NCI-H526 treated with DMSO at 0.1 percent for 48 hours (cell line): ENCODE measurements around the gene LAMC1.

Experiments used
- DNase-seq: peaks from one replicate; lab custom pipeline; 2025; lab: John Stamatoyannopoulos, UW

The LAMC1 gene

DNA sequence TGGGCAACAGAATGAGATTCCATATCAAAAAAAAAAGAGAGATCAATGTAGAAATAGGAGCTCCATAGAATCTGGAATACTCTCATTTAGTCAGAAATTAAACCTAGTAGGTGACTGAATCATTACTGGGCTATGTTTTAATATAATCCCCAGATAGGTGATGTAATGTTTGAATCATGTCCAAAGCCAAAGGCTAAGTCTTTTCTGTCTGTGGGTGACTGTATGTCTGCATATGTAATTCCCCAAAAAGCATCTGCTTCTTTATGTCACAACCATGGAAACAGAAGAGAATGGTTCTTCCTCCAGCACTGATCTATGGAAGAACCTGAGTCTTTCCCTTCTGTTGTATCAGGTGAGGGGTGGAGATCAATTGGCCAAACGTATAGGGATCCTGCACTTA lies 168.6 kb downstream of the LAMC1 start:
- DNase-seq: no peak

DNA sequence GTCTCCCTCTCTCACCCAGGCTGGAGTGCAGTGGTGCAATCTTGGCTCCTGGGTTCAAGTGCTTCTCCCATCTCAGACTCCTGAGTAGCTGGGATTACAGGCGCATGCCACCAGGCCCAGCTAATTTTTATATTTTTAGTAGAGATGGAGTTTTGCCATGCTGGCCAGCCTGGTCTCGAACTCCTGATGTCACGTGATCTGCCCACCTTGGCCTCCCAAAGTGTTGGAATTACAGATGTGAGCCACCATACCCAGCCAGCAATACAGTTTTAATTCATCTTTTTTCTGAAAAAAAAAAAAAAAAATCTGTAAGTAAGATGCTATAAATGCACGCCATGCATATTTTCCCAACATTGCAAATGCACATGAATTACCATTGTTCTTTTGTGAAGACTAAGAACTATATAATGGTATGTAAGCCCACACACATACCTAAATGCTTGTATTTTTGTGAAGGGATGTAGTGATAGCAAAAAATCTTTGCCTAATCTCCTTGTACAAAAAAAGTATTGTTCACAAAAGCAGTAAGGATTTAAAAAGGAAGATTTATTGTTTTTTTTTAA lies 170.8 kb downstream of the LAMC1 start:
- DNase-seq: no peak

DNA sequence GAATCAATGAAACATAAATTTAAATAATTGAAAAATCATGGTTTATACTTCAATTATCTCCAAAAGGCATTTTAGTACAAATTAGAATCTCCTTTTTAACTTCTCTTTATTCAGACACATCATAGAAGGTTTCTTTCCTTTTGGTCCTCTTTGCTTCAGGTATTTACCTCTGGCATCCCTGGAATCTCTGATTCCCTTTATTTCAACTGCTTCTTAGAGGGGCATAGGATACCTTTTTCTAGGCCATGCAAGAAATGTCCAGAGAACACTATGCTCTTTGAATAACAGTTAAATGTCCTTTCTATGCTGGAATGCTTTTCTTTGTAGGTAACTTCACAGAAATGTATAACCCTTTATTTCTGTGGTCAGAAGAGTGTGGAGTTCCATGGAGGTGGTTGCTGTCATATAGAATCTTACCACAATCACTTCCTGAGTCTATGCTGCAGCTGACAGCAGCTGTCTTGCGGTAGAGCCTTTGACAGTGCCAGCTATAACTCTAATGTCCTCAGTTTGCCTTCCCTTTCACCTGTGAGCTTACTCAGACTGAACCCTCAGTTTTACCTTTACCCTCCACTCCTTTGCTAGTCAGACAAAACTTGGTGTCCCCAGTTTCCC lies 171.4 kb downstream of the LAMC1 start:
- no peak for DNase-seq

DNA sequence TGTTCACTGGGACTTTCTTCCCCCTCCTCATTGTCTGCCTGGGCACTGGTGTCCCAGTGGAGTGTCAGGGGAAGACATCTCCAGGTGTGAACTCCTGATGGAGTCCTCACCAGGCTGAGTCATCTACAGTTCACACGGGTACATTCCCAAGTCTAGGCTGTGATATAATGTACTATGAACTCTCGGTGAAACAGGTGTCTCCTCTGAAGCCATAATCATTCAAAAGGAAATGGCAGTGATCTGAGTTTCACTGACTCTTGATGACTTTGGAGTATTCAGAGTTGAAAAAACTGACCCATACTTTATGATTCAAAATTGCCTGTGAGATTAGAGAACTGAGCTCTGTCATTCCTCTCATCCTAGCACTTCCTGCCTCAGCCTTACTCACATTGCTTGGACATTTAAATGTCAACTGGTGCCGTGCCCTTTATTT lies 171.9 kb downstream of the LAMC1 start:
- DNase-seq: no peak
